WTC11 (cell line): ENCODE data around the gene FGFR2.

ENCODE experiments used
- CREM ChIP-seq: sonication (generic); formaldehyde crosslinking; IDR thresholded peaks from 2 replicates; pipeline ENCODE4 v1.8.1; 2022; ENCODE audit warnings: mild to moderate bottlenecking, missing genetic modification reagents, moderate library complexity
- FOXK1 ChIP-seq: sonication (generic); formaldehyde crosslinking; IDR thresholded peaks from 2 replicates; pipeline ENCODE4 v1.8.0; 2022; ENCODE audit warnings: mild to moderate bottlenecking, moderate library complexity, missing genetic modification reagents
- GTF2I ChIP-seq: fragments of 250-450 bp; sonication (Bioruptor Pico); conservative IDR thresholded peaks from 2 replicates; pipeline ENCODE4 v1.4.0; 2021; ENCODE audit warnings: mild to moderate bottlenecking
- HMGXB4 ChIP-seq: sonication (generic); formaldehyde crosslinking; IDR thresholded peaks from 2 replicates; pipeline ENCODE4 v1.8.1; 2023; ENCODE audit warnings: mild to moderate bottlenecking, moderate library complexity, missing genetic modification reagents
- NFE2L1 ChIP-seq: sonication (generic); formaldehyde crosslinking; IDR thresholded peaks from 2 replicates; pipeline ENCODE4 v1.8.1; 2023; ENCODE audit warnings: missing genetic modification reagents
- ZNF121 ChIP-seq: sonication (generic); formaldehyde crosslinking; IDR thresholded peaks from 2 replicates; pipeline ENCODE4 v1.8.0; 2023; ENCODE audit warnings: missing genetic modification reagents
- ZNF138 ChIP-seq: sonication (generic); formaldehyde crosslinking; conservative IDR thresholded peaks from 2 replicates; pipeline ENCODE4 v1.8.1; 2022; ENCODE audit warnings: mild to moderate bottlenecking, moderate library complexity, missing genetic modification reagents
- ZNF317 ChIP-seq: sonication (generic); formaldehyde crosslinking; IDR thresholded peaks from 2 replicates; pipeline ENCODE4 v1.8.1; 2023; ENCODE audit warnings: low read depth, mild to moderate bottlenecking, moderate library complexity, missing genetic modification reagents, borderline replicate concordance
- TF ChIP-seq, protein P1 (sequence below): fragments of 200-600 bp; IDR thresholded peaks from 2 replicates; pipeline ENCODE4 v1.8.0; 2022; ENCODE audit warnings: antibody characterized with exemption
- TF ChIP-seq, protein P2 (sequence below): sonication (generic); formaldehyde crosslinking; IDR thresholded peaks from 2 replicates; pipeline ENCODE4 v1.8.0; 2022; ENCODE audit warnings: mild to moderate bottlenecking, missing genetic modification reagents

- TF ChIP-seq CREM (CRISPR knock-in tag) (no peak), GTF2I (CRISPR knock-in tag) (no peak), NFE2L1 (no peak), HMGXB4 (no peak), ZNF138 (no peak), ZNF121 (CRISPR knock-in tag) (no peak), ZNF317 (CRISPR knock-in tag) (no peak), FOXK1 (CRISPR knock-in tag) (no peak)
- TF ChIP-seq, protein P1, sequence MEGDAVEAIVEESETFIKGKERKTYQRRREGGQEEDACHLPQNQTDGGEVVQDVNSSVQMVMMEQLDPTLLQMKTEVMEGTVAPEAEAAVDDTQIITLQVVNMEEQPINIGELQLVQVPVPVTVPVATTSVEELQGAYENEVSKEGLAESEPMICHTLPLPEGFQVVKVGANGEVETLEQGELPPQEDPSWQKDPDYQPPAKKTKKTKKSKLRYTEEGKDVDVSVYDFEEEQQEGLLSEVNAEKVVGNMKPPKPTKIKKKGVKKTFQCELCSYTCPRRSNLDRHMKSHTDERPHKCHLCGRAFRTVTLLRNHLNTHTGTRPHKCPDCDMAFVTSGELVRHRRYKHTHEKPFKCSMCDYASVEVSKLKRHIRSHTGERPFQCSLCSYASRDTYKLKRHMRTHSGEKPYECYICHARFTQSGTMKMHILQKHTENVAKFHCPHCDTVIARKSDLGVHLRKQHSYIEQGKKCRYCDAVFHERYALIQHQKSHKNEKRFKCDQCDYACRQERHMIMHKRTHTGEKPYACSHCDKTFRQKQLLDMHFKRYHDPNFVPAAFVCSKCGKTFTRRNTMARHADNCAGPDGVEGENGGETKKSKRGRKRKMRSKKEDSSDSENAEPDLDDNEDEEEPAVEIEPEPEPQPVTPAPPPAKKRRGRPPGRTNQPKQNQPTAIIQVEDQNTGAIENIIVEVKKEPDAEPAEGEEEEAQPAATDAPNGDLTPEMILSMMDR, result no peak
- TF ChIP-seq, protein P2, sequence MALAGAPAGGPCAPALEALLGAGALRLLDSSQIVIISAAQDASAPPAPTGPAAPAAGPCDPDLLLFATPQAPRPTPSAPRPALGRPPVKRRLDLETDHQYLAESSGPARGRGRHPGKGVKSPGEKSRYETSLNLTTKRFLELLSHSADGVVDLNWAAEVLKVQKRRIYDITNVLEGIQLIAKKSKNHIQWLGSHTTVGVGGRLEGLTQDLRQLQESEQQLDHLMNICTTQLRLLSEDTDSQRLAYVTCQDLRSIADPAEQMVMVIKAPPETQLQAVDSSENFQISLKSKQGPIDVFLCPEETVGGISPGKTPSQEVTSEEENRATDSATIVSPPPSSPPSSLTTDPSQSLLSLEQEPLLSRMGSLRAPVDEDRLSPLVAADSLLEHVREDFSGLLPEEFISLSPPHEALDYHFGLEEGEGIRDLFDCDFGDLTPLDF (CRISPR knock-in tag), result no peak
These were observed 5.9 kb downstream of the FGFR2 start for GRCh38 chr10:121592155-121592890.
